Activated naive CD8-positive, alpha-beta T cell treated with anti-CD3 and anti-CD28 coated beads, Interleukin-2, amount 50 U/mL, for 24 hours (primary cell): Measurements from ENCODE around the gene WBP2NL.
A peak's percentile ranks its signal among the peaks of the same experiment; 100 is the strongest.

ENCODE experiments used
- ATAC-seq: fragments of 150-1000 bp; cut with Tn5 transposase; one replicate; pipeline ENCODE4 v1.10.0; 2021
- DNase-seq: peaks from one replicate; pipeline ENCODE4 v3.0.0; 2021
- H3K27ac Mint-ChIP-seq: one replicate; pipeline ENCODE4 v1.8.0; 2021; ENCODE audit warnings: mild to moderate bottlenecking, mixed read lengths
- H3K27me3 Mint-ChIP-seq: one replicate; pipeline ENCODE4 v1.8.0; 2021; ENCODE audit warnings: mixed read lengths
- H3K36me3 Mint-ChIP-seq: one replicate; pipeline ENCODE4 v1.8.0; 2021; ENCODE audit warnings: low read depth, mixed read lengths
- H3K4me1 Mint-ChIP-seq: one replicate; pipeline ENCODE4 v1.8.0; 2021; ENCODE audit warnings: mixed read lengths
- H3K4me3 Mint-ChIP-seq: one replicate; pipeline ENCODE4 v1.8.0; 2021; ENCODE audit warnings: mild to moderate bottlenecking, moderate library complexity, mixed read lengths
- H3K9me3 Mint-ChIP-seq: one replicate; pipeline ENCODE4 v1.8.0; 2021; ENCODE audit warnings: mixed read lengths

The WBP2NL gene

GRCh38 chr22:41971431-41971830 lies 27.2 kb upstream of the WBP2NL start:
- DNase-seq: no peak

GRCh38 chr22:41974691-41975290 lies 23.8 kb upstream of the WBP2NL start:
- Mint-ChIP-seq H3K27me3 (peaks cover 39% of the 10 kb centered on the region), H3K27ac (no peak overlapping the region), H3K36me3 (no peaks in the 10 kb centered on the region), H3K4me1 (peaks cover 5% of the 10 kb centered on the region), H3K9me3 (no peaks in the 10 kb centered on the region), H3K4me3 (no peak overlapping the region)
- ATAC-seq (no peak), DNase-seq (no peak)

More at GRCh38 chr22:41971431-41971830, 27.2 kb upstream of the WBP2NL start:
- Mint-ChIP-seq H3K27me3 (peaks cover 25% of the 10 kb centered on the region), H3K36me3 (no peaks in the 10 kb centered on the region), H3K27ac (no peak overlapping the region), H3K9me3 (no peaks in the 10 kb centered on the region), H3K4me1 (peaks cover 5% of the 10 kb centered on the region), H3K4me3 (no peak overlapping the region)
- no peak for ATAC-seq

- DNase-seq (no peak), ATAC-seq (no peak)
- Mint-ChIP-seq H3K4me1 (peaks cover 5% of the 10 kb centered on the region), H3K36me3 (no peaks in the 10 kb centered on the region), H3K27ac (no peak overlapping the region), H3K4me3 (peak overlapping the region; percentile 48), H3K9me3 (no peaks in the 10 kb centered on the region), H3K27me3 (peaks cover 39% of the 10 kb centered on the region)
These were observed 23.1 kb upstream of the WBP2NL start for GRCh38 chr22:41975299-41976069.

GRCh38 chr22:41976070-41976901 lies 22.3 kb upstream of the WBP2NL start:
- H3K9me3 Mint-ChIP-seq: no peaks in the 10 kb centered on the region
- peak overlapping the region; percentile 48 for H3K4me3 Mint-ChIP-seq
- peaks cover 5% of the 10 kb centered on the region for H3K4me1 Mint-ChIP-seq
- H3K27me3 Mint-ChIP-seq: peaks cover 39% of the 10 kb centered on the region
- no peak overlapping the region for H3K27ac Mint-ChIP-seq
- H3K36me3 Mint-ChIP-seq: no peaks in the 10 kb centered on the region
- ATAC-seq (peak; percentile 40), DNase-seq (peak; percentile 44)

- H3K4me3 Mint-ChIP-seq: no peak overlapping the region
- peaks cover 38% of the 10 kb centered on the region for H3K27me3 Mint-ChIP-seq
- no peak for DNase-seq
- no peak for ATAC-seq
- H3K4me1 Mint-ChIP-seq: peaks cover 5% of the 10 kb centered on the region
- no peaks in the 10 kb centered on the region for H3K9me3 Mint-ChIP-seq
- no peaks in the 10 kb centered on the region for H3K36me3 Mint-ChIP-seq
- H3K27ac Mint-ChIP-seq: no peak overlapping the region
These were observed 21.5 kb upstream of the WBP2NL start for GRCh38 chr22:41976961-41977566.

GRCh38 chr22:41978732-41979131 lies 19.9 kb upstream of the WBP2NL start:
- Mint-ChIP-seq H3K9me3 (no peaks in the 10 kb centered on the region), H3K4me1 (peaks cover 5% of the 10 kb centered on the region), H3K4me3 (no peak overlapping the region), H3K27ac (no peak overlapping the region), H3K27me3 (peaks cover 30% of the 10 kb centered on the region), H3K36me3 (no peaks in the 10 kb centered on the region)
- ATAC-seq: no peak
- no peak for DNase-seq

GRCh38 chr22:41979423-41980250 lies 19.0 kb upstream of the WBP2NL start:
- Mint-ChIP-seq H3K4me3 (no peak overlapping the region), H3K4me1 (peaks cover 5% of the 10 kb centered on the region), H3K27ac (no peak overlapping the region), H3K36me3 (no peaks in the 10 kb centered on the region), H3K27me3 (peaks cover 27% of the 10 kb centered on the region), H3K9me3 (no peaks in the 10 kb centered on the region)
- ATAC-seq: no peak
- DNase-seq: no peak

GRCh38 chr22:41982865-41983264 lies 15.7 kb upstream of the WBP2NL start:
- no peak overlapping the region for H3K27ac Mint-ChIP-seq
- DNase-seq: no peak

GRCh38 chr22:41983513-41984405 lies 14.8 kb upstream of the WBP2NL start:
- Mint-ChIP-seq H3K27ac (no peak overlapping the region), H3K36me3 (no peaks in the 10 kb centered on the region), H3K4me3 (no peak overlapping the region), H3K4me1 (no peaks in the 10 kb centered on the region), H3K9me3 (no peaks in the 10 kb centered on the region), H3K27me3 (peaks cover 2% of the 10 kb centered on the region)
- ATAC-seq: no peak
- no peak for DNase-seq

More at GRCh38 chr22:41982865-41983264, 15.7 kb upstream of the WBP2NL start:
- Mint-ChIP-seq H3K27me3 (peaks cover 7% of the 10 kb centered on the region), H3K4me1 (no peaks in the 10 kb centered on the region), H3K9me3 (no peaks in the 10 kb centered on the region), H3K4me3 (no peak overlapping the region), H3K36me3 (no peaks in the 10 kb centered on the region)
- no peak for ATAC-seq

GRCh38 chr22:41987276-41987675 lies 11.3 kb upstream of the WBP2NL start:
- Mint-ChIP-seq H3K36me3 (no peaks in the 10 kb centered on the region), H3K4me1 (no peaks in the 10 kb centered on the region), H3K27me3 (peaks cover 9% of the 10 kb centered on the region), H3K9me3 (no peaks in the 10 kb centered on the region), H3K27ac (no peak overlapping the region), H3K4me3 (no peak overlapping the region)
- DNase-seq (no peak), ATAC-seq (no peak)

GRCh38 chr22:41989246-41989645 lies 9.3 kb upstream of the WBP2NL start:
- H3K4me1 Mint-ChIP-seq: no peaks in the 10 kb centered on the region
- no peak for DNase-seq
- no peak overlapping the region for H3K27ac Mint-ChIP-seq
- peaks cover 9% of the 10 kb centered on the region for H3K27me3 Mint-ChIP-seq
- H3K4me3 Mint-ChIP-seq: no peak overlapping the region
- H3K9me3 Mint-ChIP-seq: no peaks in the 10 kb centered on the region
- no peaks in the 10 kb centered on the region for H3K36me3 Mint-ChIP-seq
- ATAC-seq: no peak

- Mint-ChIP-seq H3K4me1 (peaks cover 3% of the 10 kb centered on the region), H3K27ac (no peak overlapping the region), H3K4me3 (no peak overlapping the region), H3K36me3 (no peaks in the 10 kb centered on the region), H3K27me3 (peaks cover 8% of the 10 kb centered on the region), H3K9me3 (no peaks in the 10 kb centered on the region)
- no peak for ATAC-seq
- no peak for DNase-seq
These were observed 7.5 kb upstream of the WBP2NL start for GRCh38 chr22:41991111-41991510.

- DNase-seq: no peak
- Mint-ChIP-seq H3K27ac (no peak overlapping the region), H3K27me3 (peaks cover 7% of the 10 kb centered on the region), H3K36me3 (no peaks in the 10 kb centered on the region), H3K4me3 (no peak overlapping the region), H3K9me3 (no peaks in the 10 kb centered on the region), H3K4me1 (peaks cover 3% of the 10 kb centered on the region)
- no peak for ATAC-seq
These were observed 6.1 kb upstream of the WBP2NL start for GRCh38 chr22:41992496-41992895.
